GM10248 (cell line): Measurements from ENCODE around the gene AMBN.

Source experiments
- CTCF ChIA-PET: fragments of 300-600 bp; sonication (Branson Sonifier 250); formaldehyde crosslinking; extraction: SDS; loops from one replicate; lab custom pipeline; 2021; ENCODE audit warnings: antibody characterized with exemption; lab: Yijun Ruan, JAX
- POLR2A ChIA-PET: fragments of 350-650 bp; sonication (Branson Sonifier 250); formaldehyde crosslinking; extraction: SDS; loops from one replicate; lab custom pipeline; 2020; ENCODE audit warnings: antibody characterized with exemption; lab: Yijun Ruan, JAX
- DNase-seq: peaks from one replicate; pipeline ENCODE4 v3.0.0; 2012; ENCODE audit errors: extremely low spot score
- TF ChIP-seq, protein P1 (sequence below): IDR thresholded peaks from 2 replicates; pipeline ENCODE4 v1.5.1; 2012; ENCODE audit warnings: mild to moderate bottlenecking, low read depth; ENCODE audit errors: extremely low read depth, missing control alignments, control extremely low read depth

AMBN gene

DNA sequence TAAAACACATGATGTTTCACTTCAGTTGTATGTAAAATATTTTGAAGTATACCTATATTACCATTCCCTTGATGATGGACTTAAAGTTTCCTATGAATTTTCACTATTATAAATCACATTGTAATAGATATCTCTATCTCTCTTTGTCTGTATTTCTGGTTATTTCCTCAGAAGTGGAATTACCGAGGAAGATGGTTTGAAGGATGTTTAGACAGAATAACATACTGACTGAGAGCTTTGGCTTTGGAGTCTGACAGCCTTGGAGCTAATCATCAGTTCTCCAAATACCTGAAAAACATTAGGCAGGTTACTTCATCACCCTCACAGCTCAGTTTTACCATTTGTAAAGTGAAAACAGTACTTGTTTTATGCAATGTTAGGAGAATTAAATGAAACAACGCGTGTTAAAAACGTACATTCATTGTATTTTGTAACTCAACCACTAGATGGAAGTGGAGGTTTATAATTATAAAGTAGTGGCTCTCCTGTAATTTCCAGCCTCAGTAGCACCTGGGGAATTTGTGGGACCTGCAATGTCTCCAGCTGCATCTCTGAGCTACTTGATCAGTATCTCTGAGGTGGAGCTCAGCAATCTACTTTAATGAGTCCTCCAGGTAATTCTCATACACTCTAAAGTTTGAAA is 59.9 kb downstream of the AMBN start:
- POLR2A ChIA-PET, result no interaction called here
- peak; percentile 36 for DNase-seq
- CTCF ChIA-PET, result interaction anchor here (0.6 to 2.7 kb wide), 33 partner anchors 9 to 370 kb away, joined by 3 to 17 read pairs (median 3); partner anchors contain the start of genes ENAM and JCHAIN
- TF ChIP-seq, protein P1, sequence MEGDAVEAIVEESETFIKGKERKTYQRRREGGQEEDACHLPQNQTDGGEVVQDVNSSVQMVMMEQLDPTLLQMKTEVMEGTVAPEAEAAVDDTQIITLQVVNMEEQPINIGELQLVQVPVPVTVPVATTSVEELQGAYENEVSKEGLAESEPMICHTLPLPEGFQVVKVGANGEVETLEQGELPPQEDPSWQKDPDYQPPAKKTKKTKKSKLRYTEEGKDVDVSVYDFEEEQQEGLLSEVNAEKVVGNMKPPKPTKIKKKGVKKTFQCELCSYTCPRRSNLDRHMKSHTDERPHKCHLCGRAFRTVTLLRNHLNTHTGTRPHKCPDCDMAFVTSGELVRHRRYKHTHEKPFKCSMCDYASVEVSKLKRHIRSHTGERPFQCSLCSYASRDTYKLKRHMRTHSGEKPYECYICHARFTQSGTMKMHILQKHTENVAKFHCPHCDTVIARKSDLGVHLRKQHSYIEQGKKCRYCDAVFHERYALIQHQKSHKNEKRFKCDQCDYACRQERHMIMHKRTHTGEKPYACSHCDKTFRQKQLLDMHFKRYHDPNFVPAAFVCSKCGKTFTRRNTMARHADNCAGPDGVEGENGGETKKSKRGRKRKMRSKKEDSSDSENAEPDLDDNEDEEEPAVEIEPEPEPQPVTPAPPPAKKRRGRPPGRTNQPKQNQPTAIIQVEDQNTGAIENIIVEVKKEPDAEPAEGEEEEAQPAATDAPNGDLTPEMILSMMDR, result peak; percentile 39

DNA sequence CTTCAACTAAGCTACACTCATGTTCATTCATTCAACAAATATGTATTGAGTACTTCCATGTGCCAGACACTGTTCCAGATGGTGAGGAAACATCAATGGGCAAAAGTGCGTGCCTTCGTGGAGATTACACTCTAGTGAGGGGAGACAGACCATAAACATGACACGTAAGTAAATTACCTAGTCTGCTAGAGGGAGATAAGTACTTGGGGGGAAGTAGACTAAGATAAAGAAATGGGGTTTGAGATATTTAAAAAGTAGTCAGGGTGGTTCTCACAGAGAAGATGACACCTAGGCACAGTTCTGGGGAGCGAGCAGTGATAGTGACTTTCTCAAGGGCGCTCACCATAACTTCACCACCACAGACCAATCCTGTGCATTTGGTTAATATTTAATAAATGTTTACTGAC is 62.6 kb downstream of the AMBN start:
- no peak for DNase-seq
- TF ChIP-seq, protein P1, result no peak
- CTCF ChIA-PET, result interaction anchor here (1.2 to 1.4 kb wide), 3 partner anchors 13 to 176 kb away, joined by 3 to 4 read pairs (median 3); no protein-coding TSS in a partner anchor
- POLR2A ChIA-PET, result interaction anchor here (0.6 kb wide), 1 partner anchor 61 kb away, joined by 3 read pairs; no protein-coding TSS in a partner anchor
